ENCODE measurements around the gene CAST. TPM values are rescaled to one million over a fixed set of nuclear protein-coding genes. Genes with fewer than 3 reads are reported as not detected.
"Not testable (repeated sequence)": the region's sequence is repeated elsewhere in the genome, so short reads cannot be mapped to it uniquely, and the experiment has no call there.

The CAST gene
- total RNA-seq, 4 donors from 2014 or later = 98.2 to 350 (median 136) TPM

DNA sequence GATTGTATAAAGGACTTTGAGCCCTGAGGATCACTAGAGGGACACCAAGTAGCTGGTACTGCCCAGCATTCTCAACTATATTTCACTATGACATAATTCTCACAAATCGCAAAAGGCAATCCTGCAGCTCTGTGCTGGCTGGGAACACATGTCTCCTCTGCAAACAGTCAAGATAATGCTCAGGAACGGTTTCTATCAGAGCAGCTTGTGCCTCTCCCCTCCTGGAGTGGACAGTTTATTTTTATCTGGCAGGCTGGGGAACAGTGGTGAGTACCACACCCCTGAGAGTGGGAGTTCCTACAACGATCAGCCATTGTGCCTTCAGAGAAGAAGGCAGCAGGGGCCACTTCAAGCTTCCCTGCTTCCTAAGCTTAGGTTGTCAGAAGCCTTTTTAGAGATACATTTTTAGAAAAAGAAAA lies 79.7 kb downstream of the CAST start:
- Histone ChIP-seq H3K27me3 (no peaks in the 10 kb centered on the region), H3K9me3 (no peaks in the 10 kb centered on the region), H3K4me1 (no peaks in the 10 kb centered on the region), H3K36me3 (no peaks in the 10 kb centered on the region), H3K4me3 (no peak overlapping the region), H3K27ac (no peak overlapping the region)
- DNase-seq = no peak
- no peak for TF ChIP-seq POLR2A (IDR thresholded peaks at IDR 0.05)
- TF ChIP-seq, protein P1, sequence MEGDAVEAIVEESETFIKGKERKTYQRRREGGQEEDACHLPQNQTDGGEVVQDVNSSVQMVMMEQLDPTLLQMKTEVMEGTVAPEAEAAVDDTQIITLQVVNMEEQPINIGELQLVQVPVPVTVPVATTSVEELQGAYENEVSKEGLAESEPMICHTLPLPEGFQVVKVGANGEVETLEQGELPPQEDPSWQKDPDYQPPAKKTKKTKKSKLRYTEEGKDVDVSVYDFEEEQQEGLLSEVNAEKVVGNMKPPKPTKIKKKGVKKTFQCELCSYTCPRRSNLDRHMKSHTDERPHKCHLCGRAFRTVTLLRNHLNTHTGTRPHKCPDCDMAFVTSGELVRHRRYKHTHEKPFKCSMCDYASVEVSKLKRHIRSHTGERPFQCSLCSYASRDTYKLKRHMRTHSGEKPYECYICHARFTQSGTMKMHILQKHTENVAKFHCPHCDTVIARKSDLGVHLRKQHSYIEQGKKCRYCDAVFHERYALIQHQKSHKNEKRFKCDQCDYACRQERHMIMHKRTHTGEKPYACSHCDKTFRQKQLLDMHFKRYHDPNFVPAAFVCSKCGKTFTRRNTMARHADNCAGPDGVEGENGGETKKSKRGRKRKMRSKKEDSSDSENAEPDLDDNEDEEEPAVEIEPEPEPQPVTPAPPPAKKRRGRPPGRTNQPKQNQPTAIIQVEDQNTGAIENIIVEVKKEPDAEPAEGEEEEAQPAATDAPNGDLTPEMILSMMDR (IDR thresholded peaks at IDR 0.05) = no peak
- intact Hi-C loops (cut with DNase I; ENCODE audit: low total_unique reads) = no loop called here

- H3K4me3 ChIP-seq = no peak overlapping the region
- no peaks in the 10 kb centered on the region for H3K9me3 ChIP-seq
- H3K27me3 ChIP-seq = no peaks in the 10 kb centered on the region
- H3K36me3 ChIP-seq = no peaks in the 10 kb centered on the region
- TF ChIP-seq POLR2A (IDR thresholded peaks at IDR 0.05) = no peak
- TF ChIP-seq, protein P1 (IDR thresholded peaks at IDR 0.05) = no peak
- H3K4me1 ChIP-seq = no peaks in the 10 kb centered on the region
- DNase-seq = no peak
- intact Hi-C loops (cut with DNase I; ENCODE audit: low total_unique reads) = no loop called here
- H3K27ac ChIP-seq = no peak overlapping the region
These were observed 80.4 kb downstream of the CAST start for GRCh38 chr5:96742538-96742937.

DNA sequence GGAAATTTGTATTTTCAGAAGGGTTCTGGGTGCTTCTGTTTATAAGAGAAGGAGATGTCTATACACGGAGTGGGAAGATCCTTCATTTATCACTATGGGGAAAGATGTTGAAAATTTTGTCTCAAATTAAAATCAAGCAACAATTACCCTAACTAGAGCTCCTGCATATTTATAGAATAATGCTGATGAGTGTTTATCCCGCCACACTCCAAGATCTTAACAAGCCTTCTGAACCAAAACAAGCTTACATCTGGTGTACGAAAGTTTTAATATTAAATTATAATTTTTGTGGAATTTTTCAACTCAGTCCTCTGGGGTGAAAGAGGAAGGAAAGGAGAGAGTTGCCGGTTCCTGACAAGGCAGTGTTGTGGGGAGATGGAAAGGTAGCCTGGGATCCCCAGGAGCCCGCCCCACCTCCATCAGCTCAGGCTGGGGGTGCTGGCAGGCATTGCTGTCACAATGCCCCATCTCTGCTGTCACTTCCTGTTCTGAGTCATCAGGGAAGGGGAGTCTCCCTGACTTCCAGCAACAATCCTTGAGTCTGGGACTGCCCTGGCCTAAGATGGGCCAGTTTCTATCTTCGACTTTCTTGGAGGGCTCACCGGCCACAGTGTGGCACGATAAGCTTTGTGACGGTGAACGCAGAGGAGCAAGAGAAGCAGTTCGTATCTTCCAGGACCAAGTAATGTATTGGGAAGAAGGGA lies 81.0 kb downstream of the CAST start:
- peak overlapping the region in 1 of 2 donors; percentile 8 for H3K27ac ChIP-seq
- DNase-seq = peak in 1 of 2 donors; percentile 25
- no peaks in the 10 kb centered on the region for H3K4me1 ChIP-seq
- H3K36me3 ChIP-seq = no peaks in the 10 kb centered on the region
- no peak for TF ChIP-seq POLR2A (IDR thresholded peaks at IDR 0.05)
- TF ChIP-seq, protein P1 (IDR thresholded peaks at IDR 0.05) = no peak
- H3K27me3 ChIP-seq = no peaks in the 10 kb centered on the region
- intact Hi-C loops (cut with DNase I; ENCODE audit: low total_unique reads) = no loop called here
- H3K9me3 ChIP-seq = no peaks in the 10 kb centered on the region
- no peak overlapping the region for H3K4me3 ChIP-seq

DNA sequence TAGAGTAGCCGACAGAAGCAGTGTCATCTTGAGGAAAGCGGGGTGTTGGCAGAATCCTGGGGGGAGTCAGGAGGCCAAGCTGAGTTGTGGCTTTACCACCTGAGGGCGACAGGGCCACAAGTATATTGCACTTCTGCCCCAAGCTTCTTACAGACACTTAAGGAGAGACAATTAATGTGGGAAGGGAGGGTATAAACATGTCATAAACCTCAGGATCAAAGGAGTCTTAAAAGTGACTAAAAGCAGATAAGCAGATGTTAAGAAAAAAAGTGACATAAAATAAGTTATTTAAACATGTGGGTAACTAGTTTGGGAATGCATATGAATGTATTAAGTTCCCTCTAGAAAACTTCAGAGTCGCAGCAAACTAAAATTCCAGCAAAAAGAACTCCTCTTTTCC lies 81.6 kb downstream of the CAST start:
- no peak for DNase-seq
- Histone ChIP-seq H3K9me3 (no peaks in the 10 kb centered on the region), H3K4me3 (no peak overlapping the region), H3K27me3 (no peaks in the 10 kb centered on the region), H3K4me1 (no peaks in the 10 kb centered on the region), H3K27ac (peak overlapping the region; percentile 2 to 8), H3K36me3 (no peaks in the 10 kb centered on the region)
- TF ChIP-seq, protein P1 (IDR thresholded peaks at IDR 0.05) = no peak
- no peak for TF ChIP-seq POLR2A (IDR thresholded peaks at IDR 0.05)
- intact Hi-C loops (cut with DNase I; ENCODE audit: low total_unique reads) = no loop called here

DNA sequence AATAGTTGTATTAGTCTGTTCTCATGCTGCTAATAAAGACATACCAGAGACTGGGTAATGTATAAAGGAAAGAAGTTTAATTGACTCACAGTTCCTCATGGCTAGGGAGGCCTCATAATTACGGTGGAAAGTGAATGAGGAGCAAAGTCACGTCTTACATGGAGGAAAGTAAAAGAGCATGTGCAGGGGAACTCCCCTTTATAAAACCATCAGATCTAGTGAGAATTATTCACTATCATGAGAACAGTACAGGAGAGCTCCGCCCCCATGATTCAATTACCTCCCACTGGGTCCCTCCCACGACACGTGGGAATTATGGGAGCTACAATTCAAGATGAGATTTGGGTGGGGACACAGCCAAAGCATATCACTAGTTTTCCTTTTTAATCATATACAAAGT lies 82.0 kb downstream of the CAST start:
- H3K27ac ChIP-seq; H3K4me1 ChIP-seq; H3K36me3 ChIP-seq; H3K27me3 ChIP-seq; intact Hi-C loops (cut with DNase I; ENCODE audit: low total_unique reads); DNase-seq; H3K4me3 ChIP-seq; H3K9me3 ChIP-seq: not testable (repeated sequence)

Measured in uterus (tissue), 4 donors.